GM13976 (cell line): Measurements from ENCODE around the gene C16orf87.

ENCODE experiments used
- DNase-seq: peaks from one replicate; pipeline ENCODE4 v3.0.0; 2012; ENCODE audit warnings: low spot score
- CTCF ChIP-seq: IDR thresholded peaks from 2 replicates; pipeline ENCODE4 v1.5.1; 2012; ENCODE audit warnings: borderline replicate concordance, mild to moderate bottlenecking; ENCODE audit not compliant: insufficient read depth; ENCODE audit errors: extremely low read depth, missing control alignments, control extremely low read depth
- in situ Hi-C: fragments of 300-500 bp; cut with MboI; formaldehyde crosslinking; loops from one replicate; pipeline ENCODE4 v1.12.0; 2022; ENCODE audit warnings: low sequenced_read_pairs, mixed read lengths, inconsistent platforms; ENCODE audit not compliant: unreplicated experiment

The C16orf87 gene

GRCh38 chr16:46807336-46807735 is 23.6 kb downstream of the C16orf87 start:
- no peak for TF ChIP-seq CTCF
- in situ Hi-C loops = no loop called here

GRCh38 chr16:46803373-46803772 is 27.6 kb downstream of the C16orf87 start:
- DNase-seq = no peak
- in situ Hi-C loops = no loop called here
- no peak for TF ChIP-seq CTCF

More at GRCh38 chr16:46807336-46807735, 23.6 kb downstream of the C16orf87 start:
- no peak for DNase-seq

DNA sequence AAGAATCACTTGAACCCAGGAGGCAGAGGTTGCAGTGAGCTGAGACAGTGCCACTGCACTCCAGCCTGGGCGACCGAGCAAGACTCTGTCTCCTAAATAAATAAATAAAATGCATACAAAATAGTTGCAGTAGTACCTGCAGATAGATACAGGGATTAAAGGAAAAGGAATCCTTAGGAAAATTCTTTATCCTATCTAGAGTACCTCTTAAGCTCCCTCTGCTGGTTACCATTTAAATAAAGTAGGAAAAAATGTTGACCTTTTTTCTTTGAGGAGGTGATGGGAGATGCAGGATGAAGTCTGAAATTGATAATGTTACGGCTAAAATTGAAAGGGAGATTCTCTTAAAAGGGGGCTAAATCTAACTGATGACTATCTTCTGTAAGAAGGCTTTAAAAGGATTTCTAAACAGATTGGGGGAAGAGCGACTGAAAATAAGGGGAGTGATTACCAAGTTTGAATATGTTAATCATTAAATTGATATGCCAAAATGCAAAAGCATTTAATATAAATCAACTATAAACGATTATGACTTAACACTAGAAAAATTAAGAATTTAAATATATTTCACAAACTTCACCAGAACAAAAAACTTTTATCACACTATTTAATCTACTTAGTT is 29.4 kb downstream of the C16orf87 start:
- in situ Hi-C loops = no loop called here
- no peak for TF ChIP-seq CTCF
- DNase-seq = no peak

DNA sequence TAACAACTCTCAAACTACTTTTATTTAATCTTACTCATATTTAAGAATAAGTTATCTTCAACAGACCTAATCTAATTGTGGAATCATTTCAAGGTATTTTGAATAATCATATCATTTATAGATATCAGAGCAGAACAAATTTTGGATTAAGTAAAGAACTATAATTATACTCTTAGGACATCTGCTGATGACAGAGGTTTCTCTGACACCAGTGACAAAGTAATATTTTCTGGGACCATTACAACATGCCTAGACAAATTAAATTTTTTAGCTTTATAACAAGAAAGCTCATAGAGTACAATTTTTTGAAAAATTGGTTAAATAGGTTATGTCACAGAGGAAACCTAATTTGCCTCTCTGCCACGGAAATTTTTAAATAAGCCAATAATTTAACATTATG is 30.5 kb downstream of the C16orf87 start:
- in situ Hi-C loops = no loop called here
- TF ChIP-seq CTCF = no peak
- no peak for DNase-seq

DNA sequence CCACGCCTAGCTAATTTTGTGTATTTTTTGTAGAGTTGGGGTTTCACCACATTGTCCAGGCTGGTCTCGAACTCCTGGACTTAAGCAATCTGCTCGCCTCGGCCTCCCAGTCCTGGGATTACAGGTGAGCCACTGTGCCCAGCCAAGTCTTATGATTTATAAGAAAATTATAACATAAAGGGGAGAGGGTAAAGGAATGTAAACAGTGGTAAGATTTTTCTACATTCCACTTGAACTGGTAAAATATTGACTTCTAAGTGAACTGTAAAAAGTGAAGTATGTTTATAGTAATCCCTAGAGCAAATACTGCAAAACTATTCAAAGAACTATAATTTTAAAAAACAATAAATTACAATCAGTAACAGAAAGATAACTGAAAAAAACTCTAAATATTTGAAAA is 33.5 kb downstream of the C16orf87 start:
- in situ Hi-C loops = no loop called here
- DNase-seq = no peak
- TF ChIP-seq CTCF = no peak

- no peak for DNase-seq
- TF ChIP-seq CTCF = no peak
- in situ Hi-C loops = no loop called here
These were observed 34.2 kb downstream of the C16orf87 start for GRCh38 chr16:46796764-46797269.

GRCh38 chr16:46793841-46794240 is 37.1 kb downstream of the C16orf87 start:
- no peak for TF ChIP-seq CTCF
- no peak for DNase-seq
- in situ Hi-C loops = no loop called here
